Mucosa of stomach (tissue), 1 donor: ENCODE data around the gene CD28.
A peak's percentile ranks its signal among the peaks of the same experiment; 100 is the strongest.

Experiments used
- H3K27me3 ChIP-seq: one replicate; pipeline ENCODE4 v1.7.0; 2013; ENCODE audit warnings: mild to moderate bottlenecking, low read length; ENCODE audit not compliant: control insufficient read depth, insufficient read depth
- H3K36me3 ChIP-seq: one replicate; pipeline ENCODE4 v1.7.0; 2013; ENCODE audit warnings: low read length; ENCODE audit not compliant: control insufficient read depth, insufficient read depth
- H3K4me1 ChIP-seq: one replicate; pipeline ENCODE4 v1.7.0; 2013; ENCODE audit warnings: mild to moderate bottlenecking, low read length; ENCODE audit not compliant: control insufficient read depth, insufficient read depth
- H3K4me3 ChIP-seq: one replicate; pipeline ENCODE4 v1.7.0; 2013; ENCODE audit warnings: low read length
- H3K9ac ChIP-seq: one replicate; pipeline ENCODE4 v1.7.0; 2013; ENCODE audit warnings: mild to moderate bottlenecking, low read length, moderate library complexity
- H3K9me3 ChIP-seq: one replicate; pipeline ENCODE4 v1.7.0; 2013; ENCODE audit warnings: mild to moderate bottlenecking, low read length, moderate library complexity; ENCODE audit not compliant: control insufficient read depth
- donor health status: Pancreatic carcinoma.

Gene CD28

GRCh38 chr2:203707530-203707929 is 1.1 kb downstream of the CD28 start:
- Histone ChIP-seq H3K36me3 (no peaks in the 10 kb centered on the region), H3K4me1 (peaks cover 16% of the 10 kb centered on the region), H3K9me3 (no peaks in the 10 kb centered on the region), H3K27me3 (no peaks in the 10 kb centered on the region), H3K4me3 (no peak overlapping the region), H3K9ac (peak overlapping the region; percentile 31)

DNA sequence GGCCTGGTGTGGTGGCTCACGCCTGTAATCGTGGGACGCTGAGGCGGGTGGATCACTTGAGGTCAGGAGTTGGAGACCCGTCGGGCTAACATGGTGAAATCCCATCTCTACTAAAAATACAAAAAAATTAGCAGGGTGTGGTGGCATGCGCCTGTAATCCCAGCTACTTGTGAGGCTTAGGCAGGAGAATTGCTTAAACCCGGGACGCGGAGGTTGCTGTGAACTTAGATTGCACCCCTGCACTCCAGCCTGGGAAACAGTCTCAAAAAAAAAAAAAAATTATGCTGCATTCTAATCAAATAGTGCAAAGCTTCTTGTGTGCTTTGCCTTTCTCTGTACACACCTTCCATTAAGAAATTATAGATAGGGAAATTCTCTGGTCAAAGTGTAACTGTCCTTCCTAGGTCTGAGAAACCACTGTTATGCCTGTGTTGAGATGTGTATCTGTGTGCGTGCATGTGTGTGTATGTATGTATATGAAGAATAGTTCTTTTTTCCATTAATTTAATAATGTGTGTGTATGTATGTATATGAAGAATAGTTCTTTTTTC is 2.5 kb downstream of the CD28 start:
- Histone ChIP-seq H3K9me3 (no peaks in the 10 kb centered on the region), H3K4me1 (peaks cover 21% of the 10 kb centered on the region), H3K36me3 (no peaks in the 10 kb centered on the region), H3K9ac (no peak overlapping the region), H3K4me3 (no peak overlapping the region), H3K27me3 (no peaks in the 10 kb centered on the region)

DNA sequence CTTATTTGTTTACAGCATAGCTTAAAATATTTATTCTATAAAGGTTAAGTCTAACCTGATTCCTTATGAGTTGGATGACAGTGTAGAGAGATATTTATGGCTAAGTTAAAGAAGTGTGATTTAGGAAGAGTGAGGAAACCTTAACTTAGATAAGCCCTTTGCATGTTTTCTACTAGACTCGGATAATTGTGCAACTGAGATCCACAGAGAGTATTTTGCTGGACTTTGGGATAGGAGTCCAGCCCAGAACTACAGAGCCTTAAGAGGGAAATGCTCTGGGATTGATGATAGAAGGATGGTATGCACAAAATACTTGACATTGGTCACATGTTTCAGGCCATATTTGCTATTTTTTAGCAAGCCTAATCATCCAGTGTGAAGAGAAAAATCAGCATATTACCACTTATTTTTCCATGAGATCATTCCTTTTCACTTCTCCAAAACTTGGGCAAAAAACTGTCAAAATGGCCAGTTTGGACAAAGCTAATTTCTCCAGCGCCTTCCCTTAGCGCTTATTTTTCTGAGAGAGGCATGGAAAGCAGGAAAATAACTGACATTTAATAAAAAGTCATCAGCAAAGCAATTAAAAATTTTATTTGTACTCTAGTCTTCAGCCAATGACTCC is 3.1 kb downstream of the CD28 start:
- Histone ChIP-seq H3K9me3 (no peaks in the 10 kb centered on the region), H3K27me3 (no peaks in the 10 kb centered on the region), H3K4me1 (peaks cover 27% of the 10 kb centered on the region), H3K36me3 (no peaks in the 10 kb centered on the region), H3K4me3 (no peak overlapping the region), H3K9ac (no peak overlapping the region)

- Histone ChIP-seq H3K4me3 (no peak overlapping the region), H3K9ac (no peak overlapping the region), H3K4me1 (peaks cover 29% of the 10 kb centered on the region), H3K27me3 (no peaks in the 10 kb centered on the region), H3K36me3 (no peaks in the 10 kb centered on the region), H3K9me3 (no peaks in the 10 kb centered on the region)
Measured at GRCh38 chr2:203710226-203710625, 3.8 kb downstream of the CD28 start.

DNA sequence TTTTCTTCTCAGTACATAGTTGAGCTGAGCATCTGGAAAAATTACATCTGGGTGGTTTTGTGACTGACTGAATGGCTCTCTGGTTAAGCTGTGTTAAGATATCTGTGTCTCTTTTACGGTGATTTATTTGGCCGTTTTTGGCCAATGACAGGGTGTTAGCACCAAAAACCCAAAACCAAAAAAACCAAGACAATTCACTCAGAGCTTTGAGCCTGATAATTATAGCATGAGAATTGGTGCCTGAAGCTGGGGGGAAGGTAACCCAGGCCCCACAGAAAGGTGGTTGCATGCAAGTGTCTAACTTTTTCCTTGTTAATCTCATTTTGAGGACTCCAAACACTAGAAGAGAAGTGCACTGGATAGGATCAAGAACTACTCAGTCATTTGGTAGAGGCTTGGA is 4.5 kb downstream of the CD28 start:
- no peaks in the 10 kb centered on the region for H3K9me3 ChIP-seq
- no peaks in the 10 kb centered on the region for H3K36me3 ChIP-seq
- H3K4me1 ChIP-seq: peaks cover 29% of the 10 kb centered on the region
- H3K4me3 ChIP-seq: no peak overlapping the region
- H3K27me3 ChIP-seq: no peaks in the 10 kb centered on the region
- H3K9ac ChIP-seq: no peak overlapping the region

DNA sequence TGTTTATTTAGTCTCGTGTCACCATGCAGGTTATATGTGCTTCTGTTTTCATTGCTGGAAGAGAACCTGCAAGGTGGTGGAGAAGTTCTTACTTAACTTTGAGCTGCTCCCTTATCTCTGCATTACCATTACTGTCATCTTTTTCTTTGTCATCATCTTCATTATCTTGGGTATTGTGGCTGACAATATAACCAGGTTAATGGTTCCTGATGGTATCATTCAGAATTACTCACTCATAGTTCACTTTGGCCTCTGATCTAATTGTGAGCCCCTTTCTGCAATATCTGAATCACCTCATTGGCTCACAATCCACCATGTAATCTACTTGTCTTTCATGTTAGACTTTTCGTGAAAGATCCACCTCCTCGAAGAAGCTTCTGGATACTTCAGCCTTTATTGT is 5.0 kb downstream of the CD28 start:
- no peaks in the 10 kb centered on the region for H3K27me3 ChIP-seq

GRCh38 chr2:203713381-203713780 is 6.9 kb downstream of the CD28 start:
- H3K9ac ChIP-seq: no peak overlapping the region
- H3K4me1 ChIP-seq: peaks cover 29% of the 10 kb centered on the region
- no peaks in the 10 kb centered on the region for H3K9me3 ChIP-seq
- H3K4me3 ChIP-seq: no peak overlapping the region
- no peaks in the 10 kb centered on the region for H3K27me3 ChIP-seq
- no peaks in the 10 kb centered on the region for H3K36me3 ChIP-seq

More for the DNA sequence above, 5.0 kb downstream of the CD28 start:
- Histone ChIP-seq H3K9me3 (no peaks in the 10 kb centered on the region), H3K4me3 (no peak overlapping the region), H3K36me3 (no peaks in the 10 kb centered on the region), H3K9ac (no peak overlapping the region), H3K4me1 (peaks cover 29% of the 10 kb centered on the region)

DNA sequence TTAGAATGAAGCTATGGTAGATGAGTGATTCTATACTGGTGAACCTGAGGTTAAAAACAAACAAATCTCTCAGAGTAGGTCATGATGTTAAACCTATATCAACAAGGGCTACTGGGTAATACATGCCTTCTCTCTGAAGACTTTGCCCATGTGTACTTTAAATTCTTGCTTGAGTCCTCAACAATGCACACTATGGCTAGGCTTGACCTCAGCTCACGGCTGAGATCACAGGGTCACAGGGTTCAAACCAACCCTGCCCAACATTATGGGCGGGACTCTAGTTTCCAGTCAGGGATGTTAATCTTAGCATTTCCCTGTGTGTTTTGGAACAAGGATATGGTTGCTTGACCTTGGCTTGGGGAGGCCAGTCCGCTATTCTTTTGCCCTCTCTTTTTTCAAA is 7.7 kb downstream of the CD28 start:
- Histone ChIP-seq H3K4me1 (peaks cover 24% of the 10 kb centered on the region), H3K9ac (no peak overlapping the region), H3K9me3 (no peaks in the 10 kb centered on the region), H3K27me3 (no peaks in the 10 kb centered on the region), H3K4me3 (no peak overlapping the region), H3K36me3 (no peaks in the 10 kb centered on the region)

- no peaks in the 10 kb centered on the region for H3K36me3 ChIP-seq
- peaks cover 20% of the 10 kb centered on the region for H3K4me1 ChIP-seq
- H3K4me3 ChIP-seq: no peak overlapping the region
- H3K9me3 ChIP-seq: no peaks in the 10 kb centered on the region
- no peaks in the 10 kb centered on the region for H3K27me3 ChIP-seq
- no peak overlapping the region for H3K9ac ChIP-seq
Measured at GRCh38 chr2:203715744-203716143, 9.3 kb downstream of the CD28 start.

DNA sequence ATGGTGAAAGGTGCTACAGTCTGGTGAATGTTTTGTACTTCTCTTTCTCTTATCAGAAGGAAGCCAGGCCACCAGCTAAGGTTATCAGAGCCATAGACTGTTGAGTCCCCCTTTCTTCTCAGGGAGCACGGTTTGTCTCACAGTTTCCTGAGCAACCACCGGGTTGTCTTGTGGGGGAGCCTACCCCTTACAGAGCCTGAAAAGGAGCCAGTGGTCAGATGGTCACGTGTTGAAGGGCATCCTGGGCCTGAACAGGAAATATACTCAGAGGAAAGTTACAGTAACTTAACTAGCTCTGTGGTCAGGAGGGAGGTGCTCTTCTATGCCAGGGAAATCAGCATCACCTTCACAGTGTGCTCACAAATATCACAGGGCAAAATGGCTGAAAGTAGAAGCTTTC is 11.6 kb downstream of the CD28 start:
- Histone ChIP-seq H3K9ac (no peak overlapping the region), H3K4me3 (no peak overlapping the region), H3K27me3 (no peaks in the 10 kb centered on the region), H3K36me3 (no peaks in the 10 kb centered on the region), H3K9me3 (no peaks in the 10 kb centered on the region), H3K4me1 (peaks cover 37% of the 10 kb centered on the region)

DNA sequence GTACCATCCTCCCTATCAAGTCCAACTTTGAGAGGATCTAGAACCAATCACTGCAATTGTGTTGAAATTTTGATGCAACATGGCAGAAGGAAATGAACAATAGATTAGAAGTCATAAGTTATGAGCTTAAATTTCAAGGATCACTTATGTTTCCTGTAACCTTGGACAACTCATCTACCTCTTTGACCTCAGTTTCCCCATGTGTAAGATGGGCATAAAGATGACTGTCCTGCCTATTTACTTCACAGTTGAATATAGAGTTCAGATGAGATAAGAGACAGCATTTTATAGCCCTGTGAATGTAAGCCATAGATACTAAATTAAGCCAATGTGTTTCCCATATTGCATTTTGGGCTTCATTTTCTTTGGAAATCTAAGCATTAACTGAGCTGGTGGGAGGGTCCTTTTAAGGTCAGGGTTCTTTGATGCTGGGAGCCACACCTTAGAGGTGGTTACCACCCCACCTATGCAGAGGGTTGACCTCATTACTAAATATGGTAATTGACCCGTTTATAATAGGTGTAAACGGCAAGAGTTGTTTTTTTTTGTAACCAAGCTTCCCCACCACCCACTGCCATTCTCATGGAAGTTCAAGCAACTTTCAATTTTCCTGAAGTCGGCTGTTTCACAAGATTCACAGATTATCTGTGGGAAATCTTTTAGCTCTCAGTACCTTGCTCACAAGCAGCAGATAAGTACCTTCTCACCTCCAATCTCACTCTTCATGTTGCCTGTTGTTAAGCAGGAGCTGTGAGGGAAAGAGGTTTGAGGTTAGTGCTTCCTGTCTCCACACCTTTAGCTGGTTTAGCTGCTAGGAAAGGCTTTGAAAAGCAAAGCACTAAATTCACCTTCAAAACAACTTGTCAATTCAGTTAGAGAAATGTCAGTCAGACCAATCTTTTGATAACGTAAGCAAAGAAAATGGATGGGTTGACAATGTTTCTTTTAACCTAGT is 13.3 kb downstream of the CD28 start:
- Histone ChIP-seq H3K4me3 (no peak overlapping the region), H3K36me3 (no peaks in the 10 kb centered on the region), H3K9me3 (no peaks in the 10 kb centered on the region), H3K9ac (no peak overlapping the region), H3K27me3 (no peaks in the 10 kb centered on the region), H3K4me1 (peaks cover 25% of the 10 kb centered on the region)
